ENCODE results near the gene GAPT. TPM values are rescaled to one million over a fixed set of nuclear protein-coding genes. Genes with fewer than 3 reads are reported as not detected.

The GAPT gene
- total and polyA plus RNA-seq, 8 donors, result 0.63 to 18.3 (median 1.0) TPM

- no peaks in the 10 kb centered on the region for H3K9me3 ChIP-seq
- no peak overlapping the region for H3K4me3 ChIP-seq
- intact Hi-C loops (cut with DNase I), result loop anchor here in 1 of 2 donors (5.0 kb wide), 1 partner anchor 353 kb away; no protein-coding TSS in a partner anchor
- ATAC-seq, result no peak
- H3K27me3 ChIP-seq, result no peaks in the 10 kb centered on the region
- no peak for TF ChIP-seq CTCF (IDR thresholded peaks at IDR 0.05)
- H3K36me3 ChIP-seq, result no peaks in the 10 kb centered on the region
- peaks cover 0 to 28% of the 10 kb centered on the region in 2 donors for H3K4me1 ChIP-seq
- DNase-seq, result no peak
- peak overlapping the region in 1 of 2 donors; percentile 79 for H3K27ac ChIP-seq
Observed at GRCh38 chr5:58499231-58499630, 8.0 kb downstream of the GAPT start.

- Histone ChIP-seq H3K4me1 (peaks cover 0 to 33% of the 10 kb centered on the region in 2 donors), H3K27me3 (no peaks in the 10 kb centered on the region), H3K4me3 (no peak overlapping the region), H3K9me3 (no peaks in the 10 kb centered on the region), H3K36me3 (no peaks in the 10 kb centered on the region), H3K27ac (peak overlapping the region in 1 of 2 donors; percentile 79)
- intact Hi-C loops (cut with DNase I), result loop anchor here in 1 of 2 donors (5.0 kb wide), 1 partner anchor 352 kb away; no protein-coding TSS in a partner anchor
- DNase-seq (peak in 1 of 4 donors; percentile 23), ATAC-seq (peak; percentile 62)
- TF ChIP-seq CTCF (IDR thresholded peaks at IDR 0.05), result no peak
Observed at GRCh38 chr5:58499941-58500340, 8.7 kb downstream of the GAPT start.

- intact Hi-C loops (cut with DNase I), result no loop called here
- H3K27me3 ChIP-seq, result no peaks in the 10 kb centered on the region
Observed at GRCh38 chr5:58501778-58502417, 10.7 kb downstream of the GAPT start.

GRCh38 chr5:58503390-58504046, 12.3 kb downstream of the GAPT start:
- Histone ChIP-seq H3K36me3 (no peaks in the 10 kb centered on the region), H3K27me3 (no peaks in the 10 kb centered on the region), H3K4me1 (peaks cover 0 to 39% of the 10 kb centered on the region in 2 donors), H3K4me3 (no peak overlapping the region), H3K27ac (no peak overlapping the region), H3K9me3 (no peaks in the 10 kb centered on the region)
- ATAC-seq, result no peak
- no peak for DNase-seq
- no peak for TF ChIP-seq CTCF (IDR thresholded peaks at IDR 0.05)
- intact Hi-C loops (cut with DNase I), result no loop called here

More at GRCh38 chr5:58501778-58502417, 10.7 kb downstream of the GAPT start:
- no peak for TF ChIP-seq CTCF (IDR thresholded peaks at IDR 0.05)
- H3K27ac ChIP-seq, result no peak overlapping the region
- no peaks in the 10 kb centered on the region for H3K36me3 ChIP-seq
- DNase-seq, result no peak
- no peak overlapping the region for H3K4me3 ChIP-seq
- H3K9me3 ChIP-seq, result no peaks in the 10 kb centered on the region
- ATAC-seq, result no peak
- peaks cover 0 to 49% of the 10 kb centered on the region in 2 donors for H3K4me1 ChIP-seq

- no peaks in the 10 kb centered on the region for H3K27me3 ChIP-seq
- ATAC-seq, result no peak
- intact Hi-C loops (cut with DNase I), result no loop called here
- H3K4me3 ChIP-seq, result no peak overlapping the region
- H3K4me1 ChIP-seq, result peaks cover 0 to 28% of the 10 kb centered on the region in 2 donors
- H3K27ac ChIP-seq, result no peak overlapping the region
- H3K36me3 ChIP-seq, result no peaks in the 10 kb centered on the region
- peak in 1 of 4 donors; percentile 11 for DNase-seq
- H3K9me3 ChIP-seq, result no peaks in the 10 kb centered on the region
- TF ChIP-seq CTCF (IDR thresholded peaks at IDR 0.05), result no peak
Observed at GRCh38 chr5:58504766-58505165, 13.5 kb downstream of the GAPT start.

All from left lung (tissue), 10 donors.